Glutamatergic neuron (in vitro differentiated cells): ENCODE data around the gene GREB1. TPM values are rescaled to one million over a fixed set of nuclear protein-coding genes. Genes with fewer than 3 reads are reported as not detected.

Source experiments
- DNase-seq: peaks from one replicate; pipeline ENCODE4 v3.0.0; 2022
- H3K27ac Mint-ChIP-seq: one replicate; pipeline ENCODE4 v1.8.0; 2020; ENCODE audit warnings: mild to moderate bottlenecking, mixed read lengths, inconsistent platforms; ENCODE audit not compliant: unreplicated experiment
- H3K27me3 Mint-ChIP-seq: one replicate; pipeline ENCODE4 v1.8.0; 2020; ENCODE audit warnings: mild to moderate bottlenecking, moderate library complexity, mixed read lengths, inconsistent platforms; ENCODE audit not compliant: unreplicated experiment
- H3K36me3 Mint-ChIP-seq: one replicate; pipeline ENCODE4 v1.8.0; 2020; ENCODE audit warnings: mild to moderate bottlenecking, mixed read lengths, inconsistent platforms; ENCODE audit not compliant: unreplicated experiment
- H3K4me1 Mint-ChIP-seq: one replicate; pipeline ENCODE4 v1.8.0; 2020; ENCODE audit warnings: mild to moderate bottlenecking, low read depth, mixed read lengths, inconsistent platforms; ENCODE audit not compliant: unreplicated experiment
- H3K4me3 Mint-ChIP-seq: one replicate; pipeline ENCODE4 v1.8.0; 2020; ENCODE audit warnings: mild to moderate bottlenecking, mixed read lengths, inconsistent platforms; ENCODE audit not compliant: unreplicated experiment
- H3K9me3 Mint-ChIP-seq: one replicate; pipeline ENCODE4 v1.8.0; 2020; ENCODE audit warnings: mild to moderate bottlenecking, moderate library complexity, mixed read lengths, inconsistent platforms; ENCODE audit not compliant: unreplicated experiment
- CTCF ChIP-seq: fragments of 200-600 bp; sonication (generic); IDR thresholded peaks from one replicate; pipeline ENCODE4 v1.5.0; 2021; ENCODE audit not compliant: partially characterized antibody, unreplicated experiment
- total RNA-seq: library from RNA; stranded (reverse); fragmentation: NEBNext Ultra II Directional; extraction: Animal tissue kit (Norgen Biotek cat#: 25700); gene quantifications from one replicate; pipeline ENCODE4 v1.2.1, GENCODE V29; 2021; ENCODE audit not compliant: unreplicated experiment

Gene GREB1
- total RNA-seq, 1 donor from 2014 or later, result 134 TPM

- TF ChIP-seq CTCF, result no peak
- no peak overlapping the region for H3K27ac Mint-ChIP-seq
- H3K9me3 Mint-ChIP-seq, result peaks cover 10% of the 10 kb centered on the region
- peaks cover 4% of the 10 kb centered on the region for H3K27me3 Mint-ChIP-seq
- no peak overlapping the region for H3K4me3 Mint-ChIP-seq
- peaks cover 10% of the 10 kb centered on the region for H3K36me3 Mint-ChIP-seq
- peaks cover 24% of the 10 kb centered on the region for H3K4me1 Mint-ChIP-seq
- DNase-seq, result no peak
Measured at GRCh38 chr2:11503354-11503927, 30.4 kb upstream of the GREB1 start.

- TF ChIP-seq CTCF, result no peak
- no peak overlapping the region for H3K4me3 Mint-ChIP-seq
- H3K27ac Mint-ChIP-seq, result no peak overlapping the region
Measured at GRCh38 chr2:11505652-11506610, 27.9 kb upstream of the GREB1 start.

GRCh38 chr2:11506611-11506969 lies 27.3 kb upstream of the GREB1 start:
- H3K36me3 Mint-ChIP-seq, result peaks cover 10% of the 10 kb centered on the region

More at GRCh38 chr2:11505652-11506610, 27.9 kb upstream of the GREB1 start:
- no peak for DNase-seq
- Mint-ChIP-seq H3K9me3 (peaks cover 8% of the 10 kb centered on the region), H3K27me3 (peaks cover 2% of the 10 kb centered on the region), H3K36me3 (peaks cover 10% of the 10 kb centered on the region), H3K4me1 (peaks cover 11% of the 10 kb centered on the region)

GRCh38 chr2:11507517-11507916 lies 26.3 kb upstream of the GREB1 start:
- Mint-ChIP-seq H3K9me3 (peaks cover 7% of the 10 kb centered on the region), H3K36me3 (peaks cover 10% of the 10 kb centered on the region), H3K4me1 (peaks cover 23% of the 10 kb centered on the region), H3K27ac (no peak overlapping the region), H3K27me3 (no peaks in the 10 kb centered on the region), H3K4me3 (no peak overlapping the region)
- no peak for DNase-seq
- TF ChIP-seq CTCF, result no peak

More at GRCh38 chr2:11506611-11506969, 27.3 kb upstream of the GREB1 start:
- Mint-ChIP-seq H3K9me3 (peaks cover 8% of the 10 kb centered on the region), H3K27ac (no peak overlapping the region), H3K4me3 (no peak overlapping the region), H3K27me3 (peaks cover under 1% of the 10 kb centered on the region), H3K4me1 (peaks cover 14% of the 10 kb centered on the region)
- no peak for DNase-seq
- TF ChIP-seq CTCF, result no peak

- Mint-ChIP-seq H3K27me3 (no peaks in the 10 kb centered on the region), H3K36me3 (peaks cover 3% of the 10 kb centered on the region), H3K4me1 (peaks cover 31% of the 10 kb centered on the region), H3K9me3 (peaks cover 3% of the 10 kb centered on the region), H3K27ac (no peak overlapping the region), H3K4me3 (no peak overlapping the region)
- TF ChIP-seq CTCF, result no peak
- no peak for DNase-seq
Measured at GRCh38 chr2:11508279-11508678, 25.6 kb upstream of the GREB1 start.
